Psoas muscle (tissue), 8 donors: Measurements from ENCODE around the gene CDH24. TPM values are rescaled to one million over a fixed set of nuclear protein-coding genes. Genes with fewer than 3 reads are reported as not detected.

ENCODE experiments used
- ATAC-seq, 4 donors: fragments of 200-7000 bp; cut with Tn5 transposase; one replicate each; pipeline ENCODE4 v1.9.1; 2020; ENCODE audit warnings: moderate library complexity in 3 of 4, mild to moderate bottlenecking in 2 of 4
- DNase-seq, 2 donors: peaks; one replicate each; pipeline ENCODE4 v3.0.0-alpha.2; 2020
- H3K27ac ChIP-seq: fragments of 200-600 bp; one replicate; pipeline ENCODE4 v1.8.0; 2022
- H3K27me3 ChIP-seq, 3 donors: fragments of 200-600 bp in 1 of 3; one replicate each; pipeline versions ENCODE4 v1.6.1 to v1.8.0; 2013 to 2022; ENCODE audit warnings: low read length in 2 of 3, mild to moderate bottlenecking in 2 of 3, moderate library complexity in 1 of 3; ENCODE audit not compliant: insufficient read depth in 3 of 3
- H3K36me3 ChIP-seq, 2 donors: fragments of 200-600 bp in 1 of 2; one replicate each; pipeline versions ENCODE4 v1.6.1 to v1.8.0; 2013 to 2022; ENCODE audit warnings: low read depth in 1 of 2, mild to moderate bottlenecking in 1 of 2, moderate library complexity in 1 of 2; ENCODE audit not compliant: insufficient read depth in 1 of 2
- H3K4me1 ChIP-seq: fragments of 200-600 bp; one replicate; pipeline ENCODE4 v1.8.0; 2022
- H3K4me3 ChIP-seq: fragments of 200-600 bp; one replicate; pipeline ENCODE4 v1.8.0; 2022; ENCODE audit warnings: mild to moderate bottlenecking
- H3K9me3 ChIP-seq: fragments of 200-600 bp; one replicate; pipeline ENCODE4 v1.8.0; 2022
- WGBS, 3 donors: extraction: QIAGEN DNeasy Blood & Tissue Kit; methylation state at CpG; one replicate each; pipeline versions ENCODE4 v1.1.6 to v1.1.7; 2013; 5-methylcytosine and 5-hydroxymethylcytosine counted together
- intact Hi-C, 2 donors: fragments of 100-400 bp; cut with DNase I; formaldehyde crosslinking; loops; one replicate each; pipeline versions ENCODE4 v1.11.0 to v1.14.2; 2022
- polyA plus RNA-seq, 3 donors: library from polyadenylated mRNA; stranded (reverse); fragments of 200-250 nt; gene quantifications; one replicate each; pipeline ENCODE4 v1.2.3, GENCODE V29; 2013
- total RNA-seq, 4 donors: library from RNA; stranded (reverse); fragmentation: NEBNext Ultra II Directional in 2 of 4; extraction: Animal tissue kit (Norgen Biotek cat#: 25700) in 2 of 4; gene quantifications; one replicate each; pipeline versions ENCODE4 v1.2.1 to v1.2.4, GENCODE V29; 2021 to 2023
- TF ChIP-seq, protein P1 (sequence below): fragments of 200-600 bp; IDR thresholded peaks from one replicate; pipeline ENCODE4 v1.8.0; 2022; ENCODE audit warnings: antibody characterized with exemption
- donor health status: healthy with polysubstance abuse.
- donor health status: DM: no; HTN: no; CAD: no; lungs with moderate emphysema.
- donor health status: Bipolar disorder and iron deficiency.
- donor health status: healthy.
- donor health status: DM: yes; HTN: yes; CAD: no.
- donor health status: DM: no; HTN: no; CAD: no.
- donor health status: DM: no; HTN: no; CAD: no.
- donor health status: DM: yes; HTN: yes; CAD: no.

Gene CDH24
- total and polyA plus RNA-seq, 7 donors: 0.30 to 0.77 (median 0.32) TPM

DNA sequence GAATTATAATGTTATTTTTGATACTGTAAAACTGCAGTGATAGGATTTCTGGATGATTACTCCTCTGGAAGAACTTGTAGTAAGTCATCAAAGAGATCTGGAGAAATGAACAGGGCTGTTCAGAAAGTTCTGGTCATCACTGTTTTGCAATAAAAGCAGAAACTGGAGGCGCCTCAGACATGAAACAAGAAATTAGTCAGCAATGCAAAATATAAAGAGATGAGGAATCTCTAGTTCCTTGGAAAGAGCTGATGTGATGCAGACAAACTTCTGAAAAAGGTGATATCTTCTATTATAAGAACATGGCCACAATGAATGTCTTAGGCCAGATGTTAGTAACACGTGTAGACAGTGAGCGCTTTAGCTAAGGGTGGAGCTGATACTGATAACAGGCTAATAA, 28.1 kb upstream of the CDH24 start:
- Histone ChIP-seq H3K36me3 (peaks cover 11 to 100% of the 10 kb centered on the region in 2 donors), H3K27ac (no peak overlapping the region), H3K4me1 (no peaks in the 10 kb centered on the region), H3K9me3 (no peaks in the 10 kb centered on the region), H3K4me3 (no peak overlapping the region), H3K27me3 (no peaks in the 10 kb centered on the region)
- intact Hi-C loops: no loop called here
- WGBS, 3 donors: 81 to 86% (median 82%) methylated on average over 3 of the region's 3 CpGs
- TF ChIP-seq, protein P1, sequence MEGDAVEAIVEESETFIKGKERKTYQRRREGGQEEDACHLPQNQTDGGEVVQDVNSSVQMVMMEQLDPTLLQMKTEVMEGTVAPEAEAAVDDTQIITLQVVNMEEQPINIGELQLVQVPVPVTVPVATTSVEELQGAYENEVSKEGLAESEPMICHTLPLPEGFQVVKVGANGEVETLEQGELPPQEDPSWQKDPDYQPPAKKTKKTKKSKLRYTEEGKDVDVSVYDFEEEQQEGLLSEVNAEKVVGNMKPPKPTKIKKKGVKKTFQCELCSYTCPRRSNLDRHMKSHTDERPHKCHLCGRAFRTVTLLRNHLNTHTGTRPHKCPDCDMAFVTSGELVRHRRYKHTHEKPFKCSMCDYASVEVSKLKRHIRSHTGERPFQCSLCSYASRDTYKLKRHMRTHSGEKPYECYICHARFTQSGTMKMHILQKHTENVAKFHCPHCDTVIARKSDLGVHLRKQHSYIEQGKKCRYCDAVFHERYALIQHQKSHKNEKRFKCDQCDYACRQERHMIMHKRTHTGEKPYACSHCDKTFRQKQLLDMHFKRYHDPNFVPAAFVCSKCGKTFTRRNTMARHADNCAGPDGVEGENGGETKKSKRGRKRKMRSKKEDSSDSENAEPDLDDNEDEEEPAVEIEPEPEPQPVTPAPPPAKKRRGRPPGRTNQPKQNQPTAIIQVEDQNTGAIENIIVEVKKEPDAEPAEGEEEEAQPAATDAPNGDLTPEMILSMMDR: no peak
- no peak for ATAC-seq
- DNase-seq: no peak

DNA sequence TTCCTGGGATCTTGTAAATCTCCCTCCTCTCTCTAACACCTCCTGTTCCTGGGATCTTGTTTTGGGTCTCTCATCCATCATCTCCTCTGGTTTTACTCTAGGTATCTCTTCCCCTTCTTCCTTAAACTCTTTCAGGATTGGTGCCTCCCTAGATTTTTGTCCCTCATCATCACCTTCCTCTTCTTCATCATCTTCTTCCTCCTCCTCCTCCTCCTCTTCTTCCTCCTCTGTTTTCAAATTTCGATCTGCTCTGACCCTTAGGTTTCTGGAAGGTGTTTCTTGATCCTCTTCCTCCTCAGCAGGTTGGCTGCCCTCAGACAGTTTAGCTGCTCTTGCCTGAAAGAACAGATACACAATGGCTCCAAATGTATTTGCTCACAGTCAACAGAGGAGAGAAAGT, 23.2 kb upstream of the CDH24 start:
- TF ChIP-seq, protein P1: no peak
- H3K4me3 ChIP-seq: no peak overlapping the region
- H3K9me3 ChIP-seq: no peaks in the 10 kb centered on the region
- H3K27me3 ChIP-seq: no peaks in the 10 kb centered on the region
- ATAC-seq (no peak), DNase-seq (no peak)
- no peak overlapping the region for H3K27ac ChIP-seq
- peaks cover 30% of the 10 kb centered on the region for H3K4me1 ChIP-seq
- intact Hi-C loops: no loop called here
- 78 to 95% (median 86%) methylated on average over 1 of the region's 1 CpG for WGBS, 3 donors
- peaks cover 27 to 100% of the 10 kb centered on the region in 2 donors for H3K36me3 ChIP-seq

DNA sequence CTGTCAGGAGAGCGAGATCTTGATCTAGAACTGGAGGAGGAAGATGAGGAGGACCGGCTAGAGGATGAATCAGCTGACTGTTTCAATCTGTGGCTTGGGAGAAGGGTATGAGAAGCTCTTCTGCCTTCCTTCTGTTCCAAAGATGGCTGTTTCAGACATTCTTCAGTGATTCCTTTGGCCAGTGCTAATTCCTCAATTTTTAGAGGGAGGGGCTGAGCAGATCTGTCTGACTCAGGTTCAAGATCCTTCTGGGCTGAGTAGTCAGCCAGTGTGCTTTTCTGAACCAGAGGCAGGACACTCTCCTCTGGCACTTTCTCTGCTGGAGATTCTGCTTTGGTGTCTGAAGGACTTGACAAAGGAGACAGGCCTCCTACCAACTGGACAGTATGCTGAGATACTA, 22.4 kb upstream of the CDH24 start:
- no peak for DNase-seq
- H3K9me3 ChIP-seq: no peaks in the 10 kb centered on the region
- H3K4me1 ChIP-seq: peaks cover 30% of the 10 kb centered on the region
- no peak for ATAC-seq
- H3K27me3 ChIP-seq: no peaks in the 10 kb centered on the region
- 87 to 92% (median 89%) methylated on average over 2 of the region's 2 CpGs for WGBS, 3 donors
- intact Hi-C loops: no loop called here
- H3K36me3 ChIP-seq: peaks cover 27 to 100% of the 10 kb centered on the region in 2 donors
- TF ChIP-seq, protein P1: no peak
- H3K4me3 ChIP-seq: no peak overlapping the region
- peak overlapping the region; percentile 78 for H3K27ac ChIP-seq

DNA sequence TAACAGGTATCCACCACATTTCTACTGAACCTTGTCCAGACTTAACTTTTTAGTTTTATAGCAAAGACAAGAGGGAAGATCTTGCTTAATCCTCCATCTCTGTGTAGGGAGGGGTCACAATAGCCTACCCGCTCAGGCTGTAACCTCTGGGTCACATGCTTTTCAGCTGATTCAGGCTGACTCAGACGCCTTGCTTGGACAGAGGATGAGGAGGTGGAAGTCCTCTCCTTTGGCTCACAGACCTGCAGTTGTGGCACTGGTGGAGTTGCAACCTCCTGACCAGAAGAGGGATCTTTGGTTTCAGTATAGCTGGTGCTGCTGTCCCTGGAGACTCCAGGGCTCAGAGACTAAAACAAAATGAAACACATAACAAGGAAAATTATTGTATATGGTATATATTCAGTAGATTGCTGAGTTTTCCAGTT, 21.4 kb upstream of the CDH24 start:
- DNase-seq (peak; percentile 78 to 85), ATAC-seq (peak; percentile 95 to 98 (median 98))
- TF ChIP-seq, protein P1: no peak
- Histone ChIP-seq H3K4me1 (peaks cover 30% of the 10 kb centered on the region), H3K27me3 (no peaks in the 10 kb centered on the region), H3K27ac (peak overlapping the region; percentile 78), H3K36me3 (peaks cover 27 to 100% of the 10 kb centered on the region in 2 donors), H3K9me3 (no peaks in the 10 kb centered on the region), H3K4me3 (no peak overlapping the region)
- WGBS, 3 donors: 14 to 39% (median 27%) methylated on average over 2 of the region's 2 CpGs
- intact Hi-C loops: no loop called here

DNA sequence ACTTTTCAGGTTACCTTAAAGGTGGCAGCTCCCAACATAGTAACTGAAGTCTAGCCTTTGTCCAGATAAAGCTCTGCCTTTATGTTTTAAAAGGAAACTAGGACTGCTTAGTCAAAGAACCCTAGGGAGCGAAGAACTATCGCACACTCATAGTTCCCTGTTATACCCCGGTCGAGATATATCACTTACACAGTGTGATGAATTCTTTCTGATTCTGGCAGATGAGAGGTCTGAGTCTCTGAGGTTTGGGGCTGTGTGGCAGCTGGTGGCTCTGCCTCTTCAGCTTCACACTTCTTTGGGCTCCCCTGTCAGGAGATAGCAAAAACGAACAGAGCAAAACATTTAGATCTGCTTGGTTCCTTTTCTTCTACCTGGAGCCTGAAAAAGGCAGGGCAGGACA, 20.6 kb upstream of the CDH24 start:
- intact Hi-C loops: no loop called here
- H3K4me3 ChIP-seq: no peak overlapping the region
- H3K27me3 ChIP-seq: no peaks in the 10 kb centered on the region
- DNase-seq (no peak), ATAC-seq (no peak)
- TF ChIP-seq, protein P1: no peak
- peak overlapping the region; percentile 72 for H3K27ac ChIP-seq
- 85 to 88% (median 86%) methylated on average over 5 of the region's 5 CpGs for WGBS, 3 donors
- H3K4me1 ChIP-seq: peaks cover 30% of the 10 kb centered on the region
- H3K9me3 ChIP-seq: no peaks in the 10 kb centered on the region
- peaks cover 27 to 100% of the 10 kb centered on the region in 2 donors for H3K36me3 ChIP-seq
